Activated naive CD8-positive, alpha-beta T cell (primary cell): ENCODE data around the gene APLF.
"Not testable (repeated sequence)": the region's sequence is repeated elsewhere in the genome, so short reads cannot be mapped to it uniquely, and the experiment has no call there.

Source experiments
- H3K27ac Mint-ChIP-seq: one replicate; pipeline ENCODE4 v1.8.0; 2021; ENCODE audit warnings: mixed read lengths
- H3K27me3 Mint-ChIP-seq: one replicate; pipeline ENCODE4 v1.8.0; 2021; ENCODE audit warnings: mixed read lengths
- H3K36me3 Mint-ChIP-seq: one replicate; pipeline ENCODE4 v1.8.0; 2021; ENCODE audit warnings: mixed read lengths
- H3K4me1 Mint-ChIP-seq: one replicate; pipeline ENCODE4 v1.8.0; 2021; ENCODE audit warnings: low read depth, mixed read lengths
- H3K4me3 Mint-ChIP-seq: one replicate; pipeline ENCODE4 v1.8.0; 2021; ENCODE audit warnings: mild to moderate bottlenecking, mixed read lengths
- H3K9me3 Mint-ChIP-seq: one replicate; pipeline ENCODE4 v1.8.0; 2021; ENCODE audit warnings: low read depth, mixed read lengths

The APLF gene

GRCh38 chr2:68591225-68591624, 123.8 kb downstream of the APLF start:
- Mint-ChIP-seq H3K4me3 (no peak overlapping the region), H3K9me3 (no peaks in the 10 kb centered on the region), H3K27ac (no peak overlapping the region), H3K27me3 (peaks cover 2% of the 10 kb centered on the region), H3K4me1 (peaks cover 4% of the 10 kb centered on the region), H3K36me3 (peaks cover 14% of the 10 kb centered on the region)

GRCh38 chr2:68594041-68594440, 126.7 kb downstream of the APLF start:
- H3K4me1 Mint-ChIP-seq = peaks cover 4% of the 10 kb centered on the region
- H3K4me3 Mint-ChIP-seq = no peak overlapping the region
- no peaks in the 10 kb centered on the region for H3K9me3 Mint-ChIP-seq
- peaks cover 4% of the 10 kb centered on the region for H3K36me3 Mint-ChIP-seq
- no peak overlapping the region for H3K27ac Mint-ChIP-seq
- H3K27me3 Mint-ChIP-seq = peaks cover 2% of the 10 kb centered on the region

- H3K9me3 Mint-ChIP-seq = no peaks in the 10 kb centered on the region
- peaks cover 2% of the 10 kb centered on the region for H3K27me3 Mint-ChIP-seq
- H3K4me1 Mint-ChIP-seq = peaks cover 4% of the 10 kb centered on the region
- H3K36me3 Mint-ChIP-seq = peaks cover 9% of the 10 kb centered on the region
- no peak overlapping the region for H3K27ac Mint-ChIP-seq
- peak overlapping the region; percentile 2 for H3K4me3 Mint-ChIP-seq
Measured at GRCh38 chr2:68594674-68595492, 127.5 kb downstream of the APLF start.

- not testable (repeated sequence) for H3K4me3 Mint-ChIP-seq, H3K4me1 Mint-ChIP-seq, H3K27me3 Mint-ChIP-seq, H3K9me3 Mint-ChIP-seq, H3K36me3 Mint-ChIP-seq, H3K27ac Mint-ChIP-seq
Measured at GRCh38 chr2:68595493-68595785, 128.1 kb downstream of the APLF start.

GRCh38 chr2:68600495-68600894, 133.1 kb downstream of the APLF start:
- H3K4me3 Mint-ChIP-seq, H3K4me1 Mint-ChIP-seq, H3K27ac Mint-ChIP-seq, H3K27me3 Mint-ChIP-seq: not testable (repeated sequence)
- peaks cover 12% of the 10 kb centered on the region for H3K9me3 Mint-ChIP-seq
- H3K36me3 Mint-ChIP-seq = peaks cover 12% of the 10 kb centered on the region

DNA sequence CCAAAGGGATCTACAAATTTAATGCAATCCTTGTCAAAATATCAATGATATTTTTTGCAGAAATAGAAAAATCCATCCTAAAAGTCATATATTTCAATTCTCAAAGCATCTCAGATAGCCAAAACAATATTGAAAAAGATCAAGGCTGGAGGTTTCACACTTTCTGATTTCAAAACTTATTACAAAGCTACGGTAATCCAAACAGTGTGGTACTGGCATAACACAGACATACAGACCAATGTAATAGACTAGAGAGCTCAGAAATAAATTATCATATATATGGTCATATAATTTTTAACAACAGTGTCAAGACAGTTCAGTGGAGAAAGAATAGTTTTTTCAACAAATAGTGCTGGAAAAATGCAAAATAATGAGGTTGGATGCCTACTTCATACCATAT, 135.7 kb downstream of the APLF start:
- Mint-ChIP-seq H3K27ac (no peak overlapping the region), H3K36me3 (peaks cover 12% of the 10 kb centered on the region), H3K27me3 (no peaks in the 10 kb centered on the region), H3K4me1 (no peaks in the 10 kb centered on the region), H3K9me3 (peaks cover 12% of the 10 kb centered on the region), H3K4me3 (no peak overlapping the region)

DNA sequence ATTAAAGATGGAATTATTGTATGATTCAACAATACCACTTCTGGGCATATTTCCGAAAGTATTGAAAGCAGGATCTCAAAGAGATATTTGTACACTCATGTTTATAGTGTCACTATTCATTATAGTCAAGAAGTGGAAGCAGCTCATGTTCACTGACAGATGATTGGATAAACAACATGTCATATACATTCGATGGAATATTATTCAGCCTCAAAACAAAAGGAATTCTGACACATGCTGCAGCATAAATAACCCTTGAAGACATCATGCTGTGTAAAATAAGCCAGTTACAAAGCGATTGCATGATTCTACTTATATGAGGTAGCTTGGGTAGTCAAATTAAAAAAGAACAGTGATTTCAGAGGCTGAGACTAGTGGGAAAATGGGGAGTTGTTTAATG, 136.7 kb downstream of the APLF start:
- Mint-ChIP-seq H3K9me3 (peaks cover 12% of the 10 kb centered on the region), H3K4me3 (no peak overlapping the region), H3K36me3 (peaks cover 18% of the 10 kb centered on the region), H3K27me3 (no peaks in the 10 kb centered on the region), H3K4me1 (no peaks in the 10 kb centered on the region), H3K27ac (no peak overlapping the region)

DNA sequence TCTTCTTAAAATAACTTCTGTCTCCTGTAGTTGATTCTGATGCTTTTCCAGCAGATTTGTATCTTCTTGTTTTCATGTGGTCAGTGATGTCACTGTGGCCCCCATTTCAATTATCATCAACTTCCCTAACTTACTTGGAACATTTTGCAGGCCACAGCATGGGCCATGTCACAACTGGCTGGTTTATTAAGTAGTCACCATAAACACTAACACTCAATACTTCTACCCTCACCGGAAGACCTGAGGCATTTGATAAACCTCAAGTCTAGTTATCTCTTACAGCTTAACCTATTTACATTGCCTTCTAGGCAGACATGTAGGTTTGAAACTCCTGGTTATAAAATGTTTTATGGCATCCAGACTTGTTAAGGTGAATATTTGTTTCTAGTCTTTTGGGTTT, 138.6 kb downstream of the APLF start:
- Mint-ChIP-seq H3K4me1 (no peaks in the 10 kb centered on the region), H3K9me3 (peaks cover 28% of the 10 kb centered on the region), H3K27ac (no peak overlapping the region), H3K36me3 (peaks cover 21% of the 10 kb centered on the region), H3K27me3 (no peaks in the 10 kb centered on the region), H3K4me3 (no peak overlapping the region)

DNA sequence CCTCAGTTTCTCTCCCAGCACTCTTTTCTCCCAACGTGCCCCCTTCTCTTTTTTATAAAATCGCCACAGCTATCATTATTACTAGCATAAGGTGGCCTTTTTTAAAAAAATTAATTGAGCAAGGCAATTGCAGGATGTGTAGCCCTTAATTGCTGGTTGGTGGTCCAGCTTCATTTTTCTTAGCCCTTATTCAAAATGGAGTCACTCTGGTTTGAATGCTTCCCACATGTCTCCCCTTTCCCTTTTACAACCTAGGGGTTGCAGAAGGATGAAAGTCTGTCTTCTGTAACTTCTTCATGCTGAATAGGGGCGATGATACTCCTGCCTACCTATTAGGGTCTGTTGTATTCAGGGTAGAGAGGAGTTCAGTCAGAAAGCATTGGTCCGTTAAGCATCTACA, 139.4 kb downstream of the APLF start:
- peaks cover 21% of the 10 kb centered on the region for H3K9me3 Mint-ChIP-seq
- no peak overlapping the region for H3K4me3 Mint-ChIP-seq
- H3K4me1 Mint-ChIP-seq = no peaks in the 10 kb centered on the region
- no peak overlapping the region for H3K27ac Mint-ChIP-seq
- H3K36me3 Mint-ChIP-seq = peaks cover 19% of the 10 kb centered on the region
- H3K27me3 Mint-ChIP-seq = no peaks in the 10 kb centered on the region

DNA sequence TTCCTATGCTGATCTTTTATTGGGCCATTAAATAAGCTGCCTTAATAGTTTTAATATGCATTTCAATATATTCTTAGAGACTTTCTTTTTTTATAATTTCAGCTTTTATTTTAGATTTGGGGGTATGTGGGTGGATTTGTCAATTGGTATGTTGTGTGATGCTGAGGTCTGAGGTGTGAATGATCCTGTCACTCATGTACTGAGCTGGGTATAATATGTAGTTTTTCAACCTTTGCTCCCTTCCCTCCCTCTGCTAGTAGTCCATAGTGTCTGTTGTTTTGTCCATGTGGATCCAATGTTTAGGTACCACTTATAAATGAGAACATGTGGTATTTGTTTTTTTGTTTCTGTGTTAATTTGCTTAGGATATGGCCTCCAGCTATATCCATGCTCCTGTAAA, 140.5 kb downstream of the APLF start:
- Mint-ChIP-seq H3K36me3 (peaks cover 19% of the 10 kb centered on the region), H3K9me3 (peaks cover 16% of the 10 kb centered on the region), H3K27me3 (no peaks in the 10 kb centered on the region), H3K4me1 (no peaks in the 10 kb centered on the region), H3K27ac (no peak overlapping the region), H3K4me3 (no peak overlapping the region)

DNA sequence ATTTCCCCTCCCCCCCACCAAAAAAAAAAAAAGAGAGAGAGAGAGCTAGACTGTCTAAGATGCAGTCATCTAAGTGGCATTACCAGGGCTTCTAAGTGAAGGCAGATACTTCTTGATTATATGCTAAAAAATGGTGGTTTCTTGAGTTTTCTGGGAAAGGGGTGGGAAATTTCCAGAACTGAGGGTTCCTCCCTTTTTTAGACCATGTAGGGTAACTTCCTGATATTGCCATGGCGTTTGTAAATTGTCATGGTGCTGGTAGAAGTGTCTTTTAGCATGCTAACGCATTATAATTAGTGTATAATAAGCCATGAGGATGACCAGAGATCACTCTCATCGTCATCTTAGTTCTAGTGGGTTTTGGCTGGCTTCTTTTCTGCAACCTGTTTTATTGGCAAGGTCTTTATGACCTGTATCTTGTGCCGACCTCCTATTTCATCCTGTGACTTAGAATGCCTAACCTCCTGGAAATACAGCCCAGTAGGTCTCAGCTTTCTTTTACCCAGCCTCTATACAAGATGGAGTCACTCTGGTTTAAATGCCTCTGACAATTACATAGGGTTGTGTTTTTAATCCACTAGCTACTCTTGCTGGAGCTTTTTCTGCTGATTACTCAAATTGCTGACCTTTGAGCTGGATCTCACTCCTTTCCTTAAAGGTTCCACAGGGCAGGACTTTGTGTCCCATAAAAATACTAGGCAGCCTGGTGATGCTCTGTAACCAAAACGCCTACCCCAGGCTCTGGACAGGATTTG, 145.6 kb downstream of the APLF start:
- Mint-ChIP-seq H3K36me3 (peaks cover 22% of the 10 kb centered on the region), H3K9me3 (peaks cover 16% of the 10 kb centered on the region), H3K4me3 (no peak overlapping the region), H3K27ac (no peak overlapping the region), H3K4me1 (no peaks in the 10 kb centered on the region), H3K27me3 (no peaks in the 10 kb centered on the region)

GRCh38 chr2:68620772-68621171, 153.4 kb downstream of the APLF start:
- Mint-ChIP-seq H3K27ac (no peak overlapping the region), H3K36me3 (peaks cover 7% of the 10 kb centered on the region), H3K4me1 (no peaks in the 10 kb centered on the region), H3K27me3 (no peaks in the 10 kb centered on the region), H3K9me3 (peaks cover 5% of the 10 kb centered on the region), H3K4me3 (no peak overlapping the region)

GRCh38 chr2:68623820-68624219, 156.4 kb downstream of the APLF start:
- peaks cover under 1% of the 10 kb centered on the region for H3K27me3 Mint-ChIP-seq

GRCh38 chr2:68627615-68628014, 160.2 kb downstream of the APLF start:
- Mint-ChIP-seq H3K4me3 (no peak overlapping the region), H3K27ac (no peak overlapping the region), H3K9me3 (no peaks in the 10 kb centered on the region), H3K36me3 (peaks cover 2% of the 10 kb centered on the region), H3K4me1 (no peaks in the 10 kb centered on the region), H3K27me3 (peaks cover 2% of the 10 kb centered on the region)

More at GRCh38 chr2:68623820-68624219, 156.4 kb downstream of the APLF start:
- Mint-ChIP-seq H3K27ac (no peak overlapping the region), H3K4me3 (no peak overlapping the region), H3K9me3 (peaks cover 5% of the 10 kb centered on the region), H3K4me1 (no peaks in the 10 kb centered on the region), H3K36me3 (peaks cover 7% of the 10 kb centered on the region)
